H1 (cell line): ENCODE results near the gene SLFN5. TPM values are rescaled to one million over a fixed set of nuclear protein-coding genes. Genes with fewer than 3 reads are reported as not detected.
A peak's percentile ranks its signal among the peaks of the same experiment; 100 is the strongest.

Experiments
- CTCF ChIA-PET: fragments of 300-600 bp; sonication (Branson Sonifier 250); formaldehyde crosslinking; loops from one replicate; lab custom pipeline; 2021; ENCODE audit not compliant: partially characterized antibody; lab: Charles Lee
- POLR2A ChIA-PET: fragments of 300-600 bp; sonication (Branson Sonifier 250); formaldehyde crosslinking; loops from one replicate; lab custom pipeline; 2021; ENCODE audit warnings: inconsistent platforms; ENCODE audit not compliant: partially characterized antibody; lab: Charles Lee
- DNase-seq, 2 experiments: peaks; one replicate each; pipeline versions ENCODE4 v3.0.0 to v3.0.0-alpha.2; 2010 to 2022; ENCODE audit warnings: low spot score in 2 of 2, low read depth in 1 of 2, mixed read lengths in 1 of 2
- FAIRE-seq: peaks from 2 replicates; lab custom pipeline; 2011; peaks lifted over from hg19 to GRCh38; lab: Jason Lieb, UNC
- H2AFZ ChIP-seq: 2 replicates; pipeline ENCODE4 v1.8.1; 2012; ENCODE audit warnings: low read length, inconsistent platforms
- H2AK5ac ChIP-seq: 2 replicates; pipeline ENCODE4 v1.6.1; 2013; ENCODE audit warnings: low read depth, low read length
- H2BK120ac ChIP-seq: replicated peaks from 2 replicates; pipeline ENCODE3; 2013; ENCODE audit warnings: low read depth, low read length, inconsistent platforms
- H2BK12ac ChIP-seq: 2 replicates; pipeline ENCODE4 v1.6.1; 2013; ENCODE audit warnings: low read depth, low read length
- H2BK15ac ChIP-seq: 2 replicates; pipeline ENCODE4 v1.6.1; 2013; ENCODE audit warnings: low read length
- H2BK20ac ChIP-seq: 2 replicates; pipeline ENCODE4 v1.6.1; 2013; ENCODE audit warnings: low read length
- H2BK5ac ChIP-seq: 2 replicates; pipeline ENCODE4 v1.6.1; 2013; ENCODE audit warnings: low read depth, low read length
- H3K14ac ChIP-seq: 2 replicates; pipeline ENCODE4 v1.6.1; 2013; ENCODE audit warnings: inconsistent platforms; ENCODE audit not compliant: insufficient read length
- H3K18ac ChIP-seq: 2 replicates; pipeline ENCODE4 v1.6.1; 2013; ENCODE audit warnings: low read length; ENCODE audit errors: extremely low read depth
- H3K23ac ChIP-seq: 2 replicates; pipeline ENCODE4 v1.6.1; 2013; ENCODE audit warnings: inconsistent platforms; ENCODE audit not compliant: insufficient read length
- H3K23me2 ChIP-seq: 2 replicates; pipeline ENCODE4 v1.6.1; 2013; ENCODE audit warnings: low read depth, low read length
- H3K27ac ChIP-seq: 2 replicates; pipeline ENCODE4 v1.6.1; 2011; ENCODE audit warnings: low read depth, low read length, inconsistent platforms
- H3K27me3 ChIP-seq, 4 experiments: replicated peaks in 1 of 4; 1 replicate in 1 of 4; 2 replicates in 3 of 4; pipeline versions ENCODE4 v1.6.1 to v1.8.1; 2011 to 2013; ENCODE audit warnings: low read length in 3 of 4, mild to moderate bottlenecking in 3 of 4, inconsistent platforms in 2 of 4, mixed read lengths in 2 of 4, moderate library complexity in 1 of 4; ENCODE audit not compliant: control insufficient read depth in 3 of 4, insufficient read depth in 3 of 4; ENCODE audit errors: extremely low read depth in 1 of 4
- H3K36me3 ChIP-seq, 4 experiments: 2 replicates each; pipeline versions ENCODE4 v1.6.1 to v1.8.1; 2011 to 2013; ENCODE audit warnings: mild to moderate bottlenecking in 4 of 4, low read length in 3 of 4, moderate library complexity in 2 of 4, control low read depth in 1 of 4, inconsistent platforms in 1 of 4; ENCODE audit not compliant: insufficient read depth in 4 of 4, control insufficient read depth in 2 of 4
- H3K4ac ChIP-seq: replicated peaks from 2 replicates; pipeline ENCODE3; 2013; ENCODE audit warnings: low read length, low read depth, mixed read lengths, inconsistent platforms; ENCODE audit not compliant: insufficient read length
- H3K4me1 ChIP-seq, 4 experiments: replicated peaks in 1 of 4; 1 replicate in 1 of 4; 2 replicates in 3 of 4; pipeline versions ENCODE4 v1.6.1 to v1.8.1; 2011 to 2013; ENCODE audit warnings: low read length in 3 of 4, inconsistent platforms in 2 of 4, mixed read lengths in 1 of 4; ENCODE audit not compliant: insufficient read depth in 4 of 4, control insufficient read depth in 3 of 4
- H3K4me2 ChIP-seq, 2 experiments: 2 replicates each; pipeline versions ENCODE4 v1.6.1 to v1.8.1; 2011 to 2013; ENCODE audit warnings: low read depth in 2 of 2, low read length in 2 of 2, control low read depth in 1 of 2, inconsistent platforms in 1 of 2, mild to moderate bottlenecking in 1 of 2; ENCODE audit not compliant: insufficient read depth in 1 of 2
- H3K4me3 ChIP-seq, 4 experiments: fragments of 200-600, 300-600 bp in 1 of 4; sonication (generic), shearing (Covaris generic), sonication (Bioruptor Twin) in 1 of 4; 2 replicates each; pipeline versions ENCODE4 v1.5.1 to v1.8.1; 2011 to 2016; ENCODE audit warnings: low read length in 4 of 4, low read depth in 3 of 4, control low read depth in 2 of 4, inconsistent platforms in 2 of 4, mild to moderate bottlenecking in 2 of 4, mixed read lengths in 1 of 4, moderate library complexity in 1 of 4; ENCODE audit not compliant: insufficient read depth in 2 of 4; ENCODE audit errors: extremely low read depth in 1 of 4
- H3K56ac ChIP-seq: replicated peaks from 2 replicates; pipeline ENCODE3; 2013; ENCODE audit warnings: low read depth, mild to moderate bottlenecking, mixed read lengths, low read length, inconsistent platforms; ENCODE audit not compliant: insufficient read length
- H3K79me1 ChIP-seq: 2 replicates; pipeline ENCODE4 v1.6.1; 2013; ENCODE audit warnings: low read depth, low read length, control low read depth
- H3K79me2 ChIP-seq, 2 experiments: 2 replicates each; pipeline versions ENCODE4 v1.6.1 to v1.8.1; 2012 to 2013; ENCODE audit warnings: low read length in 2 of 2, mild to moderate bottlenecking in 2 of 2, inconsistent platforms in 1 of 2; ENCODE audit not compliant: insufficient read depth in 2 of 2, control insufficient read depth in 1 of 2
- H3K9ac ChIP-seq, 4 experiments: replicated peaks in 1 of 4; 1 replicate in 1 of 4; 2 replicates in 3 of 4; pipeline versions ENCODE4 v1.6.1 to v1.8.1; 2011 to 2013; ENCODE audit warnings: low read depth in 3 of 4, low read length in 3 of 4, control low read depth in 2 of 4, mild to moderate bottlenecking in 2 of 4, moderate library complexity in 2 of 4, inconsistent platforms in 1 of 4; ENCODE audit errors: extremely low read depth in 1 of 4
- H3K9me3 ChIP-seq, 2 experiments: 2 replicates each; pipeline versions ENCODE4 v1.6.1 to v1.8.1; 2012 to 2013; ENCODE audit warnings: mild to moderate bottlenecking in 2 of 2, moderate library complexity in 2 of 2, control low read depth in 1 of 2, inconsistent platforms in 1 of 2, low read depth in 1 of 2, low read length in 1 of 2, mixed read lengths in 1 of 2; ENCODE audit not compliant: insufficient read depth in 2 of 2
- H4K20me1 ChIP-seq, 2 experiments: replicated peaks in 1 of 2; 2 replicates each; pipeline versions ENCODE3 to v1.8.1; 2011 to 2013; ENCODE audit warnings: inconsistent platforms in 2 of 2, low read length in 2 of 2, mild to moderate bottlenecking in 1 of 2; ENCODE audit not compliant: insufficient read depth in 2 of 2, control insufficient read depth in 1 of 2
- H4K5ac ChIP-seq: 2 replicates; pipeline ENCODE4 v1.6.1; 2013; ENCODE audit warnings: low read length, low read depth, mixed read lengths, inconsistent platforms; ENCODE audit not compliant: insufficient read length
- H4K8ac ChIP-seq: 2 replicates; pipeline ENCODE4 v1.8.0; 2013; ENCODE audit warnings: mild to moderate bottlenecking, moderate library complexity, low read length, inconsistent platforms; ENCODE audit not compliant: insufficient read depth; ENCODE audit errors: extremely low read depth
- H4K91ac ChIP-seq: replicated peaks from 2 replicates; pipeline ENCODE3; 2013; ENCODE audit warnings: low read length, mixed read lengths, inconsistent platforms; ENCODE audit not compliant: insufficient read length
- NANOG ChIP-seq: IDR thresholded peaks from 2 replicates; pipeline ENCODE4 v1.6.1; 2011; ENCODE audit warnings: low read length, low read depth, mild to moderate bottlenecking, inconsistent platforms; ENCODE audit not compliant: insufficient read depth, poor library complexity, severe bottlenecking
- RAD21 ChIP-seq, 2 experiments: IDR thresholded peaks in 1 of 2; conservative IDR thresholded peaks in 1 of 2; 2 replicates each; pipeline ENCODE4 v1.6.1; 2011; ENCODE audit warnings: low read depth in 2 of 2, low read length in 2 of 2, improper control_type of control experiment in 1 of 2, inconsistent platforms in 1 of 2, mild to moderate bottlenecking in 1 of 2, moderate library complexity in 1 of 2
- TAF7 ChIP-seq: optimal IDR thresholded peaks from 2 replicates; pipeline ENCODE3; 2011; ENCODE audit warnings: low read depth, mild to moderate bottlenecking, inconsistent platforms, low read length, moderate library complexity, borderline replicate concordance
- WGBS, 2 experiments: shearing (Covaris generic) in 1 of 2; methylation state at CpG; one replicate each; pipeline versions ENCODE4 v1.1.6 to v1.1.7; 2013 to 2015; ENCODE audit warnings: low lambda C conversion rate in 2 of 2, mixed read lengths in 2 of 2, inconsistent platforms in 1 of 2, low coverage in 1 of 2, missing lambda C conversion rate in 1 of 2; ENCODE audit not compliant: insufficient replicate concordance in 2 of 2, insufficient coverage in 1 of 2, insufficient read length in 1 of 2; ENCODE audit errors: extremely low coverage in 1 of 2, missing lambda C conversion rate in 1 of 2; 5-methylcytosine and 5-hydroxymethylcytosine counted together
- polyA plus RNA-seq, 7 experiments: library from polyadenylated mRNA; depleted of rRNA in 3 of 7; stranded (reverse) in 5 of 7; unstranded in 2 of 7; fragments of >200 nt in 5 of 7; fragments of 200-250 nt in 2 of 7; gene quantifications; 1 replicate in 5 of 7; 2 replicates in 1 of 7; 4 replicates in 1 of 7; pipeline versions ENCODE4 v1.2.1 to v1.2.3, GENCODE V29; 2011 to 2013; ENCODE audit warnings: missing spikeins in 2 of 7, mixed read lengths in 2 of 7
- total RNA-seq: library from RNA; stranded (reverse); fragmentation: NEBNext Ultra II Directional; extraction: Animal tissue kit (Norgen Biotek cat#: 25700); gene quantifications from 2 replicates; pipeline ENCODE4 v1.2.1, GENCODE V29; 2021

Gene SLFN5
- total and polyA plus RNA-seq, 2 of the 8 experiments (the other 6 are each of a cell fraction or from before 2014, with no cell fraction given) = 0.86 to 3.0 TPM

DNA sequence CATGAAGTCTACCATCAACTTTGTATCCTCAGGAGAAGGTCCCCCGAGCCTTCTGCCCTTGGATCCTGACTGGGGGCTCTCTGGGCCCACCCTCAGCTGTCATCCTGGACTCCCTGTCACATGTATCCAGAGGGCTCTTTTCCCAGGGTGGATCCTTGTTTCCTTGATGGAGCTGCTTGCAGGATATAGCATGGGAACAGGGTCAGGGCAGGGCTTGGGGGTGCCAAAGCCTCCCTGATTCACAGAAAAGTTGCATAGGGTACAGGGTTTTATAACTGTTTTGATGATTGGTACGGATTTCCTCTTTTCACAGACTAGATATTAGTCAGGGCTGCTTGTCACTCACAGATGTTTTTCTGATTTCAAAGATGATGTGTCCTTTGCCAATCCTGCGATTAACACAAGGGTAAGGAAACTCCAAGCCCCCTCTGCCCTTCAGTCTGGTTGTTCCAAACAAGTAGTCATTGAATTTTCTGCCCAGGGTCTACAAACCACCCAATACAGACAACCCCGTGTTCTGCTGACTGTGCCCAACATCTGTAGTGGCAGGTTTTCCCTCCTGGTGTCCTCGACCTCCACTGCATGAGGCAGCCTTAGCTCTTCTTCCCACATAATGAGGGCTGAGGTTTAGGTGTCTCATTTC lies 28.1 kb upstream of the SLFN5 start:
- no peak overlapping the region for H3K18ac ChIP-seq
- H3K9me3 ChIP-seq = no peaks in the 10 kb centered on the region
- no peak overlapping the region for H3K4me3 ChIP-seq
- H2BK5ac ChIP-seq = no peak overlapping the region
- H4K5ac ChIP-seq = no peak overlapping the region
- H3K4ac ChIP-seq = no peak overlapping the region
- POLR2A ChIA-PET = no interaction called here
- H3K27me3 ChIP-seq = no peaks in the 10 kb centered on the region
- H2BK20ac ChIP-seq = no peak overlapping the region
- H3K36me3 ChIP-seq = no peaks in the 10 kb centered on the region
- no peaks in the 10 kb centered on the region for H3K79me1 ChIP-seq
- H2BK15ac ChIP-seq = no peak overlapping the region
- CTCF ChIA-PET = interaction anchor here (0.5 to 1.4 kb wide), 5 partner anchors 28 to 501 kb away, joined by 3 to 5 read pairs (median 3); partner anchors contain the start of gene SLFN5
- DNase-seq (no peak), FAIRE-seq (no peak)
- no peaks in the 10 kb centered on the region for H3K23me2 ChIP-seq
- no peak overlapping the region for H3K27ac ChIP-seq
- H3K9ac ChIP-seq = no peak overlapping the region
- 66% methylated on average over 5 of the region's 5 CpGs; no CpG with 5 or more reads in 1 of the 2 experiments for WGBS, 2 experiments
- no peak overlapping the region for H2AK5ac ChIP-seq
- no peak overlapping the region for H3K4me2 ChIP-seq
- H2AFZ ChIP-seq = no peak overlapping the region
- no peak overlapping the region for H3K14ac ChIP-seq
- no peaks in the 10 kb centered on the region for H4K20me1 ChIP-seq
- no peak overlapping the region for H3K56ac ChIP-seq
- H2BK12ac ChIP-seq = no peak overlapping the region
- H4K8ac ChIP-seq = no peak overlapping the region
- no peak for TF ChIP-seq NANOG
- peak in 1 of 2 experiments; percentile 8; a peak in 2 of 4 replicates for TF ChIP-seq RAD21 (IDR thresholded peaks at IDR 0.05 in 1 of 2, conservative IDR thresholded peaks at IDR 0.05 in 1 of 2; ENCODE audit: low read depth in 2 of 2, low read length in 2 of 2)
- TF ChIP-seq TAF7 = no peak
- H3K4me1 ChIP-seq = no peaks in the 10 kb centered on the region
- H4K91ac ChIP-seq = no peak overlapping the region
- no peaks in the 10 kb centered on the region for H3K79me2 ChIP-seq
- no peak overlapping the region for H2BK120ac ChIP-seq
- H3K23ac ChIP-seq = no peak overlapping the region
